Hematopoietic multipotent progenitor cell treated with erythropoietin and hydrocortisone succinate and interleukin-3 and kit ligand, for 6 days (in vitro differentiated cells): ENCODE results near the gene SCD5.

ENCODE experiments used
- DNase-seq: peaks from one replicate; pipeline ENCODE4 v3.0.0-alpha.2; 2015

The SCD5 gene

GRCh38 chr4:82792912-82793649 is 5.5 kb downstream of the SCD5 start:
- DNase-seq: no peak

GRCh38 chr4:82791179-82791578 is 7.4 kb downstream of the SCD5 start:
- DNase-seq: no peak

GRCh38 chr4:82790060-82790660 is 8.4 kb downstream of the SCD5 start:
- DNase-seq: no peak

GRCh38 chr4:82789025-82789776 is 9.4 kb downstream of the SCD5 start:
- no peak for DNase-seq

GRCh38 chr4:82787342-82787741 is 11.3 kb downstream of the SCD5 start:
- no peak for DNase-seq

- no peak for DNase-seq
Measured at GRCh38 chr4:82786828-82787227, 11.8 kb downstream of the SCD5 start.

- no peak for DNase-seq
Measured at GRCh38 chr4:82785611-82786400, 12.8 kb downstream of the SCD5 start.

GRCh38 chr4:82784681-82785610 is 13.7 kb downstream of the SCD5 start:
- peak; percentile 35 for DNase-seq

- no peak for DNase-seq
Measured at GRCh38 chr4:82782626-82783345, 15.8 kb downstream of the SCD5 start.

GRCh38 chr4:82780752-82781231 is 17.8 kb downstream of the SCD5 start:
- peak; percentile 81 for DNase-seq

- no peak for DNase-seq
Measured at GRCh38 chr4:82780170-82780751, 18.3 kb downstream of the SCD5 start.

GRCh38 chr4:82779032-82779431 is 19.6 kb downstream of the SCD5 start:
- DNase-seq: no peak

GRCh38 chr4:82777857-82778525 is 20.6 kb downstream of the SCD5 start:
- DNase-seq: no peak

GRCh38 chr4:82776925-82777542 is 21.6 kb downstream of the SCD5 start:
- no peak for DNase-seq

- DNase-seq: no peak
Measured at GRCh38 chr4:82775243-82775642, 23.4 kb downstream of the SCD5 start.

GRCh38 chr4:82774711-82775171 is 23.9 kb downstream of the SCD5 start:
- DNase-seq: no peak

GRCh38 chr4:82773057-82773456 is 25.5 kb downstream of the SCD5 start:
- DNase-seq: no peak

GRCh38 chr4:82770607-82771006 is 28.0 kb downstream of the SCD5 start:
- no peak for DNase-seq

GRCh38 chr4:82765134-82765533 is 33.5 kb downstream of the SCD5 start:
- no peak for DNase-seq

GRCh38 chr4:82761229-82761628 is 37.4 kb downstream of the SCD5 start:
- DNase-seq: no peak
